ENCODE results near the gene DUSP7.

GRCh38 chr3:52062505-52062904 is 6.1 kb upstream of the DUSP7 start:
- TF ChIP-seq CTCF (IDR thresholded peaks at IDR 0.05) (no peak), POLR2AphosphoS5 (IDR thresholded peaks at IDR 0.05; ENCODE audit: insufficient read depth in 1 of 2, low read depth in 1 of 2) (peak; percentile 58 to 61), POLR2A (IDR thresholded peaks at IDR 0.05) (no peak)
